Stimulated activated CD4-positive, alpha-beta T cell treated with anti-CD3 and anti-CD28 coated beads, Interleukin-15, amount 100 ng/mL, for 1 hour (primary cell): ENCODE measurements around the gene ARTN.

Experiments used
- DNase-seq, 2 donors: peaks; one replicate each; pipeline ENCODE4 v3.0.0-alpha.2; 2020; ENCODE audit warnings: low read depth in 1 of 2, low spot score in 1 of 2

ARTN gene

DNA sequence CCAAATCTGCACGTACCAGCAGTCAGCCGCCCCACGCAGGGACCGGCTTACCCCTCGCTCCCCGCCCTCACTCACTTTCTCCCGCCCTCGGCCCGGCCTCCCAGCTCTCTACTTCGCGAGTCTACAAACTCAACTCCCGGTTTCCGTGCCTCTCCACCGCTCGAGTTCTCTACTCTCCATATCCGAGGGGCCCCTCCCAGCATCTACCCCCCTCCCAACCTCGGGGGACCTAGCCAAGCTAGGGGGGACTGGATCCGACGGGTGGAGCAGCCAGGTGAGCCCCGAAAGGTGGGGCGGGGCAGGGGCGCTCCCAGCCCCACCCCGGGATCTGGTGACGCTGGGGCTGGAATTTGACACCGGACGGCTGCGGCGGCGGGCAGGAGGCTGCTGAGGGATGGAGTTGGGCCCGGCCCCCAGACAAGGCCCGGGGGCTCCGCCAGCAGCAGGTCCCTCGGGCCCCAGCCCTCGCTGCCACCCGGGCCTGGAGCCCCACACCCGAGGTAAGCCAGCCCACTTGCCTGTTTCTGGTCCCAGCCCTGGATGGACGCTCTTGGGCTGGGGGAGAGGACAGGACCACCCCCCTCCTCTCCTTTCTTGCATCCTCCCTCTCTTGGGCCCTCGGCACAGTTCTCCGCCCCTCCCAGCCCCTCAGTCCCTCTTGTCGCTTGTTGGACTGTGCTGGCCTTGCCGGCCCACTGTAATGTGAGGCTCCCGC is at the start of gene ARTN:
Gene ARTN (plus strand): TSS at position 416 of the 715 bp plus-strand sequence. CDS start 1,856 bp downstream, outside the sequence.
- no peak for DNase-seq

DNA sequence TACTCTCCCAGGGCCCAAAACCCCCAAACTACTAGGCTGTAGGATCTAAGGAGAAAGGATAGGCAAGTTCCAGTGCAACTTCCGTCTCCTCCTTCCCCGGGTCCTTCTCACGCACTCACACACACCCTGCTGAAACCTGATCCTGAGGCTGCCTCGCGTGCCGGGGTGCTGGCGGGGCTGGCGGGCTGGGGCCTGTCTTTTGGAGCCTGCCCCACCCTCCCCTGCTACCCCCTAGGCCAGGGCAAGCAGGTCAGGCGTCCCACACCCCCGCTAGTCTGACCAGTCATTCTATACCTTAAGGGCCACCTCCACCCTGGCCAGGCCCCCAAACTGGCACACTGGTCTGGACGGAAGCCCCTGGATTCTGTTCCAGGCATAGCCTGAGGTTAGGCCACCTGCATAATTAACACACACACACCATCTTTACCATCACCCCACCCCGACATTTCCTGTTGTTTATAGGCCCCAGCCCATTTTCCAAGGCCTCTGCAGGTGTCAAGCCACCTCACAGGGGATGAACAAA is 48.3 kb upstream of the ARTN start:
- DNase-seq: no peak

GRCh38 chr1:43887748-43888147 is 45.9 kb upstream of the ARTN start:
- DNase-seq: no peak

GRCh38 chr1:43890815-43891214 is 42.8 kb upstream of the ARTN start:
- no peak for DNase-seq

GRCh38 chr1:43893006-43893405 is 40.6 kb upstream of the ARTN start:
- DNase-seq: no peak

GRCh38 chr1:43898981-43899380 is 34.6 kb upstream of the ARTN start:
- DNase-seq: no peak

GRCh38 chr1:43900386-43900785 is 33.2 kb upstream of the ARTN start:
- no peak for DNase-seq

GRCh38 chr1:43901196-43901961 is 32.2 kb upstream of the ARTN start:
- DNase-seq: no peak

GRCh38 chr1:43902058-43902831 is 31.4 kb upstream of the ARTN start:
- DNase-seq: no peak

- no peak for DNase-seq
These were observed 28.7 kb upstream of the ARTN start for GRCh38 chr1:43904660-43905551.

DNA sequence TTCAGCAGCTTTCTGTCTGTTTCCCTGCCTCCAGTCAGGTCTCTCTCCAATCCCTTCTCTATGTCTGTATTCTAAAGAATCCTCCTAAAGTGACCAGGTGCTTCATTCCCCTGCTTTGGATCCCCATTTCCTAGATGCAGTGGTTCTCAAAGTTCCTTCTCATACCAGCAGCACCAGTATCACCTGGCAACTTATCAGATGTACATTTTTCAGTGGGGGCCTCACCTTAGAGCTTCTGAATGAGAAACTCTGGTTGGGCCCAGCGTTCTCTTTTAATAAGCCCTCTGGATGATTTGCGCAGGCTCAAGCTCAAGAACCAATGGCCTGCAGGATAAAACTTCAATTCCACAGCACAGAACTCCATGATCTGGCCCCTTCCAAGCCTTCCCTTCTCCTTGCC is 25.4 kb upstream of the ARTN start:
- no peak for DNase-seq

DNA sequence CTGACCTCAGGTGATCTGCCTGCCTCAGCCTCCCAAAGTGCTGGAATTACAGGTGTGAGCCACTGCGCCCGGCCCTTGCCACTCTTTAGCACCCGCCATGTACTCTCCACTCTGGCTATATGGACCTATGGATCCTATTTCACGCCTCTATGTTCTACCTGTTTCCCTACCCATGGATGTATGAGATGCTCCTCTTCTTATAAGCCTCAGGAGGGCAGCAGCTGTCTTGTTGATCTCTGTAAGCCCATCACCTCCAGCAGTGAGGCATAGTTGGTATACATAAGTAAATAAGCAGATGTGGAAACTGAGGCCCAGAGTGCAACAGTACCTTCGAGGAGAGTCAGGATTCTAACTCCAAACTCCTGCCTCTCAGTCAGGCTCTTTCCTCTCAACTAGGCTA is 24.7 kb upstream of the ARTN start:
- DNase-seq: no peak

DNA sequence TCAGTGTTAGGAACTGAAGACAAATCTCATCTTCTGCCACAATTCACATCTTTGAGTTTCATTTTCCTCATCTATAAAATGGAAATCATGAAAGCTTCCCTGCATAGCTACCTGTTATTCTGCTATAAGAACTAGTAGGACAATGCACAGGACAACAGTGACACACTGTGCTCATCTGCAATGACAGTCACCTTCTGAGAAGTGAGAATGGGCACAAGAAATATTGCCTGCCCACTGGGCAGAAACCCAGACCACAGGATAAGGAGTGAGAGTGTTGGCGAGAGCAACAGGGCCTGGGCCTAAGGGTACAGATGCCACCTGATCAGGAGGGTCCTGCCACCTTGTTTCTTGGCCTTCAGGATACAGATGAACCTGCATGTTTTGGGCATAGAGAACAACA is 23.3 kb upstream of the ARTN start:
- no peak for DNase-seq

DNA sequence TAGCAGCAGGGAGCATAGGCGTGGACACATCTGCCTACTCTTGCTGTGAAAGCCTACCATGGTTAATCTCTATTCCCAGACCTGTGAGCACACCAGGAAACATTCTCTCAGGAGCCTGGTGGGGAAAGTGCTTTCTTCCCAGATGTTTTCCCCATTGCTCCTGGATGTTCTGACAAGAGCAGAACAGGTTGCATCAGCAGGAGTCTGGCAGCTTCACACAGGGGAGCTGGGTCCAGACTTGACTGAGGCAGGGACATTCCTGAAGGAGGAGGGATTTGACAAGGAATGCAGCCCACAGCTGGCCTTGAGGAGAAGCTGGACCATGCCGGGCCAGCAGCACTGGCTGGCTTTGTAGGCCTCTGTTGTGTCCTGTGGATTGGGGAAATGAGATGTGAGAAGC is 21.0 kb upstream of the ARTN start:
- DNase-seq: no peak

- no peak for DNase-seq
These were observed 20.5 kb upstream of the ARTN start for GRCh38 chr1:43913051-43913501.

- DNase-seq: no peak
These were observed 19.8 kb upstream of the ARTN start for GRCh38 chr1:43913666-43914360.

GRCh38 chr1:43914576-43915525 is 18.8 kb upstream of the ARTN start:
- DNase-seq: no peak

GRCh38 chr1:43919906-43920305 is 13.7 kb upstream of the ARTN start:
- no peak for DNase-seq

DNA sequence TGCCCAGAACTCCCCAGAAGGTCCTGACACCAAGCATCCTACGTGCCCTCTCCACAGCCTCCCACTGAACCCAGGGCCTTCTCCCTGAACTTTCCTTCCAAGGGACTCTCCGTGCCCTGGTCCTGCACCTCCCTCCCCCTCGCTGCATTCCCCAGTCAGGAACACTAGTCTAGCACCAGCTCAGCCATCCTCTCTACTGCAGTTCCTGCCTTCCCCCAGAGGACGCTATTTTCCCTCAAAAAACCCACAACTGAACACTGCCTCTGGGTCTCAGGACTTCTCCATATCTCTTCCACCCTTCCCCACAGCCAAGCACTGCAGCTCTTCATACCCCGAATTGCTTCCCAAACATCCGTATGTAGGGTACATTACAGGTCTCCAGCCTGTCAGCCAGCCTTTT is 12.6 kb upstream of the ARTN start:
- DNase-seq: no peak
